Measurements from ENCODE around the gene KAZN. TPM values are rescaled to one million over a fixed set of nuclear protein-coding genes. Genes with fewer than 3 reads are reported as not detected.

KAZN gene
- polyA plus RNA-seq, 1 of the 3 experiments (the other 2 are of a cell fraction), result 6.8 TPM

DNA sequence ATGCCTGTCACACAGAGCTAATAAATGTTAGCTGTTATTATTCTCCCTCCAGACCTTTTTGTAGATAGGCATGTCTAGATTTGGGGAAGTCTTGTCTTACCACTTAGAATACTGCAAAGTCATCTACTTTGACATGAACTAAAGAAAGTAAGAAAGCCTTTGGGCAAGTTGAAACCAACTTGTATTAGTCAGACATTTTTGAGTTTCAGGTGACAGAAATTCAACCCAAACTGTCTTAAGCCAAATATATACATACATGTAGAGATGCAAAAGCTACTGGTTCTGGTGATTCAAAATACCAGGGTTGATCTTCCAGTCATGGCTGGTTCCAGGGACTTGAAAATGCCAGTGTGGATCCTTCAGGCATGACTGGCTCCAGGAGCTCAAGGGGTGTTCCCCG lies 278.3 kb downstream of the KAZN start:
- ChIA-PET POLR2A (no interaction called here), CTCF (no interaction called here)
- Histone ChIP-seq H3K4me2 (no peak overlapping the region), H3K4me1 (ENCODE audit: control insufficient read depth in 1 of 2, insufficient read depth in 2 of 2, low read depth in 1 of 2, low read length in 1 of 2) (no peaks in the 10 kb centered on the region; a peak in 1 of 4 replicates), H4K20me1 (ENCODE audit: insufficient read depth) (no peaks in the 10 kb centered on the region), H3K79me2 (ENCODE audit: insufficient read depth) (no peaks in the 10 kb centered on the region), H3K9me2 (no peaks in the 10 kb centered on the region), H3F3A (replicated peaks; ENCODE audit: insufficient read depth) (no peaks in the 10 kb centered on the region), H2AFZ (ENCODE audit: low read depth) (no peak overlapping the region), H3K9me3 (no peaks in the 10 kb centered on the region), H3K27me3 (ENCODE audit: insufficient read depth) (no peaks in the 10 kb centered on the region), H3K27ac (ENCODE audit: low read depth in 2 of 2, low read length in 1 of 2) (no peak overlapping the region), H3K9ac (no peak overlapping the region), H3K36me3 (replicated peaks in 1 of 2; ENCODE audit: control insufficient read depth in 1 of 2, insufficient read depth in 2 of 2, low read length in 1 of 2) (no peaks in the 10 kb centered on the region), H3K4me3 (ENCODE audit: low read depth in 2 of 2, low read length in 1 of 2) (no peak overlapping the region)
- 30% methylated on average over 1 of the region's 1 CpG for WGBS (ENCODE audit: low lambda C conversion rate)
- TF ChIP-seq NFIC (IDR thresholded peaks at IDR 0.05; ENCODE audit: borderline replicate concordance) (no peak), IRF3 (IDR thresholded peaks at IDR 0.05; ENCODE audit: low read depth, low read length) (no peak), TAF1 (IDR thresholded peaks at IDR 0.05; ENCODE audit: borderline replicate concordance, low read depth, low read length) (no peak), JUND (IDR thresholded peaks at IDR 0.05) (no peak), EP300 (IDR thresholded peaks at IDR 0.05; ENCODE audit: borderline replicate concordance in 1 of 2, low read depth in 1 of 2, low read length in 1 of 2) (no peak), RAD21 (IDR thresholded peaks at IDR 0.05; ENCODE audit: low read length) (no peak), POLR2AphosphoS5 (IDR thresholded peaks at IDR 0.05; ENCODE audit: low read depth, low read length) (no peak), FOXJ3 (CRISPR knock-in tag; IDR thresholded peaks at IDR 0.05) (no peak), SIN3A (IDR thresholded peaks at IDR 0.05; ENCODE audit: borderline replicate concordance, low read depth, low read length) (no peak)
- TF ChIP-seq, protein P1, sequence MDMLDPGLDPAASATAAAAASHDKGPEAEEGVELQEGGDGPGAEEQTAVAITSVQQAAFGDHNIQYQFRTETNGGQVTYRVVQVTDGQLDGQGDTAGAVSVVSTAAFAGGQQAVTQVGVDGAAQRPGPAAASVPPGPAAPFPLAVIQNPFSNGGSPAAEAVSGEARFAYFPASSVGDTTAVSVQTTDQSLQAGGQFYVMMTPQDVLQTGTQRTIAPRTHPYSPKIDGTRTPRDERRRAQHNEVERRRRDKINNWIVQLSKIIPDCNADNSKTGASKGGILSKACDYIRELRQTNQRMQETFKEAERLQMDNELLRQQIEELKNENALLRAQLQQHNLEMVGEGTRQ (IDR thresholded peaks at IDR 0.05; ENCODE audit: borderline replicate concordance, low read depth, low read length), result no peak
- no peak for DNase-seq

DNA sequence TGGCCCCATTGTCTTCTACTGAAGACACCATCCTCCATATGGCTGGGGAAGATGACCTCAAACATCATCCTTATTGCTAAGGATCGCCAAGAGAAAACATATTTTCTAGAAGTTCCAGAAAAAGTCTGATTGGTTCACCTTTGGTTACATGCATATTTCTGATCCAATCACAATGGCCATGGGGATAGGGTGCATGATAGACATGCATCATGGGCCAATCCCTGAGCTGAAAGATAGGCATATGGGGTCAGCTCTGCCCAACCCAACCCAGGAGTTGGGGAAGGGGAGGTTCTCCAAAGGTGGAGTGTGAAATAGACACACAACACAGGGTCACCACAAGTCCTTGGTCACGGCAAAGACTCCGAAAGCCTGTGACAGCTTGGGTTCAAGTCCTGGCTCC lies 278.7 kb downstream of the KAZN start:
- Histone ChIP-seq H3K27me3 (ENCODE audit: insufficient read depth) (no peaks in the 10 kb centered on the region), H3K36me3 (replicated peaks in 1 of 2; ENCODE audit: control insufficient read depth in 1 of 2, insufficient read depth in 2 of 2, low read length in 1 of 2) (no peaks in the 10 kb centered on the region), H3F3A (replicated peaks; ENCODE audit: insufficient read depth) (no peaks in the 10 kb centered on the region), H4K20me1 (ENCODE audit: insufficient read depth) (no peaks in the 10 kb centered on the region), H3K4me3 (ENCODE audit: low read depth in 2 of 2, low read length in 1 of 2) (no peak overlapping the region), H2AFZ (ENCODE audit: low read depth) (no peak overlapping the region), H3K4me2 (no peak overlapping the region), H3K27ac (ENCODE audit: low read depth in 2 of 2, low read length in 1 of 2) (no peak overlapping the region), H3K9me3 (no peaks in the 10 kb centered on the region), H3K79me2 (ENCODE audit: insufficient read depth) (no peaks in the 10 kb centered on the region), H3K9me2 (no peaks in the 10 kb centered on the region), H3K9ac (no peak overlapping the region), H3K4me1 (ENCODE audit: control insufficient read depth in 1 of 2, insufficient read depth in 2 of 2, low read depth in 1 of 2, low read length in 1 of 2) (no peaks in the 10 kb centered on the region; a peak in 1 of 4 replicates)
- POLR2A ChIA-PET, result no interaction called here
- CTCF ChIA-PET, result no interaction called here
- 61% methylated on average over 3 of the region's 3 CpGs for WGBS (ENCODE audit: low lambda C conversion rate)
- DNase-seq, result no peak
- TF ChIP-seq RAD21 (IDR thresholded peaks at IDR 0.05; ENCODE audit: low read length) (no peak), MEF2A (IDR thresholded peaks at IDR 0.05; ENCODE audit: borderline replicate concordance, low read depth) (no peak), CTCF (IDR thresholded peaks at IDR 0.05) (no peak), SMC3 (IDR thresholded peaks at IDR 0.05; ENCODE audit: low read depth, low read length) (no peak), TEAD4 (IDR thresholded peaks at IDR 0.05; ENCODE audit: borderline replicate concordance, insufficient read depth) (no peak), PBX3 (IDR thresholded peaks at IDR 0.05) (no peak), POLR2AphosphoS5 (IDR thresholded peaks at IDR 0.05; ENCODE audit: low read depth, low read length) (no peak), RCOR1 (IDR thresholded peaks at IDR 0.05; ENCODE audit: low read length) (no peak), ELF1 (IDR thresholded peaks at IDR 0.05) (no peak), EP300 (IDR thresholded peaks at IDR 0.05; ENCODE audit: borderline replicate concordance in 1 of 2, low read depth in 1 of 2, low read length in 1 of 2) (no peak), YY1 (IDR thresholded peaks at IDR 0.05; ENCODE audit: low read depth) (no peak), IRF3 (IDR thresholded peaks at IDR 0.05; ENCODE audit: low read depth, low read length) (no peak), EZH2phosphoT487 (IDR thresholded peaks at IDR 0.05; ENCODE audit: borderline replicate concordance, low read depth) (no peak), NFIC (IDR thresholded peaks at IDR 0.05; ENCODE audit: borderline replicate concordance) (no peak), SIN3A (IDR thresholded peaks at IDR 0.05; ENCODE audit: borderline replicate concordance, low read depth, low read length) (no peak)
- TF ChIP-seq, protein P2, sequence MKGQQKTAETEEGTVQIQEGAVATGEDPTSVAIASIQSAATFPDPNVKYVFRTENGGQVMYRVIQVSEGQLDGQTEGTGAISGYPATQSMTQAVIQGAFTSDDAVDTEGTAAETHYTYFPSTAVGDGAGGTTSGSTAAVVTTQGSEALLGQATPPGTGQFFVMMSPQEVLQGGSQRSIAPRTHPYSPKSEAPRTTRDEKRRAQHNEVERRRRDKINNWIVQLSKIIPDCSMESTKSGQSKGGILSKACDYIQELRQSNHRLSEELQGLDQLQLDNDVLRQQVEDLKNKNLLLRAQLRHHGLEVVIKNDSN (IDR thresholded peaks at IDR 0.05; ENCODE audit: borderline replicate concordance, low read depth), result no peak
